Measurements from ENCODE around the gene ABCB8.
"Not testable (repeated sequence)": the region's sequence is repeated elsewhere in the genome, so short reads cannot be mapped to it uniquely, and the experiment has no call there.

ABCB8 gene

DNA sequence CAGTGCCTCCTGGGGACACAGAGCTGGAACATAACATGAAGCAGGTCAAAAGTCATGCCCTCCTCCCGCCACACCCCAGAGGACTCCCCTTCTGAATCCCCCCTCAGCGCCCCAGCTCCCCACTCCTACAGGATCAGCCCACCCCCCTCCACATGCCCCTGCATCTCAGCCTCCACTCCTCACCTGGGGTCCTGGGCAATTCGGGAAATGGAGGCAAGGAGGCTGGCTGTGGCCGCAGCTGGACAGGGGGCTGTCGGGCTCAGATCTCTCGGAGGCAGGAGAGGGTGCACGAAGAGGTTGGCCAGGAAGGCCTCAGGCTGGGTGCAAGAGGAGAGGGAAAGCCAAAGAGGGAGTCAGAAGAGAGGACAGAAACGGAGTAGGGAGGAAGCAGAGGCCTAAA lies 11.7 kb upstream of the ABCB8 start:
- DNase-seq = no peak

DNA sequence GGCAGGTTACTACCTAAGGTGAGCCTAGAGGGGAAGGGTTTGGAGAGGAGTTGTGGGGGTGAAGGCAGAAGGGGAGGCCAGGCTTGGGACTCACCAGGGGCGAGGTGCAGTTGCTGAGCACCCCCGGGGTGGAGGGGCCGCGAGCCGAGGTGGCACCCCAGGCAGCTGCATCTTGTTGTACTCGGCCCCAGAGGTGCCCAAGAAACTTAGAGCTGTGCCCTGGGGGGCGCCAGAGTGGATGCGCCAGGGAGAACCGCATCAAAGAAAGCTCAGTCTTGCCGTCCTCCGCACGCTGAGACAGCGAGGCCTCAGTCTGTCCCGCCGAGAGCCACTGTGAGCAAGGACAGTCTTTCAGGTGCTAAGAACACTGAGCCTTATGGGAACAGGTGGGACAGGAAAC lies 11.3 kb upstream of the ABCB8 start:
- no peak for DNase-seq

DNA sequence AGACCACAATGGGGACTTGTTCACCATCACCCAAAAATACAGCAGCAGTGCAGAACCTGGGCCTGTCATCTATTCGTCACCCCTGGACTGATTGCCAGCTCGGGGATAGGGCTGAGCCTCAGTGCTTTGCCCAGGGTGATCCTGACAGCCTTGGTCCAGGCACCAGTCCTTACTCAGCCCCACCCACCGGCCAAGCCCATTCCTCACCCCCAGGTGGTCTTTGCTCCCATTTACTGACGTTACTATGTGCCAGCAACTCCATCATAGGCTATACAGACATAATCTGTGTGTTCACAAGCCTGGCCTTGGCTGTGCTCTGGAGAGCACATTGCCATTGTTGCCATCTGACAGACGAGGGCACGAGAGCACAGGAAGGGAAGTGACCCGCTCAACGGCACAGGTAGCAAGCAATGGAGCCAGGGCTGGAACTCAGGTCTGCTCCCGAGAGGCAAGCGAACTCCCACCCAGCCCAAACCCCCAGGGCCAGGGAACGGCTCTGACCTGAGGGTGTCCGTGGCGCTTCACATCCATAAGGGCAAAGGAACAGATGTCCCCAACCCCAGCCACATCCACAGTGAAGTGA lies 10.8 kb upstream of the ABCB8 start:
- no peak for DNase-seq

DNA sequence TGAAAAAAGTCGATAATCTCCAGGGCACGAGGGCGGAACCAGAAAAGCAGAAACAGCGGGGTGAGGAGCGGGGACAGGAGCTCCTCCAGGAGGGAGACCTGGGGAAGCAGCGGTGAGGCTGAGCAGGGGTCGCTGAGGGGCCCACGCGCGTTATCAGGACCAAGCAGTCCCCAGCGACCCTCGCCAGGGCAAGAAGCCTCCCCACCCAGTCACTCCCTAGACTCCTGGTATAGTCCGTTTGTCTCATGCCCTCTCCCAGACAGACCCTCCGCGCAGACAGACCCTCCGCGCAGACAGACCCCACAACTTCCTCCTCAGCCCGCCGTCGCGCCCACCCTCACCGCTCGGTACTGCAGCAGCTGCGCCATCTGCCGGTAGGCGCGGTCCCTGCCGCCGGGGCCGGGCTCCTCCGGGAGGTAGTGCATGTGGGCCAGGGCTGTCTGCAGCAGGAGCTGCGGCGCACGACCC lies 10.3 kb upstream of the ABCB8 start:
- DNase-seq = no peak

DNA sequence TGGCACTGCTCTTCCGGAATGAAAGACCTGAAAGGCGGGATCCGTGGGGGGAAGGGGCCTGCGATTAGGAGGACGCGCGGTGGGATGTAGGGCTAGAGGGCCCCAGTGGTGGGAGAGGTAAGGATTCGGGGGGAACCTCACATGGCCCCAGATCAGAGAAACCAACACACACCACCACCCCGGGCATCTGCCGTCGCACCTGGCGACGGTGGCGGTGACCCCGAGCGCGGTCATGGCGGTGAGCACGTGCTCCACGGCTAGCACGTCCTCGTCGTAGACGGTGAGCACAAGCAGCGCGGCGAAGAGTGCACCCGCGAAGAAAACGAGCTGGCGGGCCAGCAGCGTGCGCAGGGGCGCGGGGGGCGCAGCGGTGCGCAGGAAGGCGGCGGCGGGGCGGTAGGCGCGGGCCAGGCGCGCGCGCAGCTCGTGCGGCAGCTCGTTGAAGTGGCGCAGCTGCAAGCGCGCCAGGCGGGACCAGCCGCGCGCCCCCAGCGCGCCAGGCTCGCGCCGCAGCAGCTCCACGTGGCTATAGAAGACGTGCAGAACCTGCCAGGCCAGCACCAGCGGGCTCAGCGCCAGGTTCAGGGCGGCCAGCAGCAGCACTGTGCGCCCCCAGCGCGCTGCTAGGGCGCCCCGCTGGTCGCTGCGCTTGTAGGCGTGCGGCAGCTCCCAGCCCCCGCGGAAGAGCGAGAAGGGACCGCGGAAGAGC lies 9.7 kb upstream of the ABCB8 start:
- no peak for DNase-seq

DNA sequence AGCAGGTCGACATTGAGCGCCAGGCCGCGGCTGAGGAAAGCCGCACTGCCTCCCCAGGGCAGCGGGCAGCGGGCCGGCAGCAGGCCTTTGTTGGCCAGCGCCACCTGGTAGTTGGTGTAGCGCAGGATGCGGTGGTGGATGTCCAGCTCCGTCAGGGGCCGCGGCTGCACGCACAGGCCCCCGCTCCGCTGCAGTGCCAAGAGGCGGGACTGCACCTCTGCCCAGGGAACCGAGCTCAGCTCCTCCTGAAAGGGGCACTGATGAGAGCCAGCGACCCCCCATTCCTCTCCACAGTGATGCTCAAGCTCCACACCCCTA lies 9.2 kb upstream of the ABCB8 start:
- DNase-seq = no peak

DNA sequence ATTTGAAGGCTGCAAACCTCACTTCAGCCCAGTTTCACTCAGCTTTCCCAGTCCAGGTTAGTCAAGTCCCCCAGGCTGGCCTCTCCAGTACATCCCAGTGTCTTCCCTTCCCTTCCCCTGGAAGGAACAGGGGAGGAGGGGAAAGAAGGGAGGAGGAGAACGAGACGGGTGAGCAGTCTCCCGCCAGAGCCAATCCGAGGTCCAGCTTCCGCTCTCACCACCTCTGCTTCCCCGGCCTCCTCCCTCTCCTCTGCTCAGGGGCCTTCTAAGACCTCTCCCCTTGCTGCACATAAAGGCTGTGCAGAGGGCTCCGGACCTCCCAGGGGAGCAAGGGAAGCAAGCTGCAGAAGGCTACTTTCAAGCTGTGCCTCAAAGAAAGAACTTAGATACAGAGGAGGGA lies 8.0 kb upstream of the ABCB8 start:
- DNase-seq = no peak

DNA sequence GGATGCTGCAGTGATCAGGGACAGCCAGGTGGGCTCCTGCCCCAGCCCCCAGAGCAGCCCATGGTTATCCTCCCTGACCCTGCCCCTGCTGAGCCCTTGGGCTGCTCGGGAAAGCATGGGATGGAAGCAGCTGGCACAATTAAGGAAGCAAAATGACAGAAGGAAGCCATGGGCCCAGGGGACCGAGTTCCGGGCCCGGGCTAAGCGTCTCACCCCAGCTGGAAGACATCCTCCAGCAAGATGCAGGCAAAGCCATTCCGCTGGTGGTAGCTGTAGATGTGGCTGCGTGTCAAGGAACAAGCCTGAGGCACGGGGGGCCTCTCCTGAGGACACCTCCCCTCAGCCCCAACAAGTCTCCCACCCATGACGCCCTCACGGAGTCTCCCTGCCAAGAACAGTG lies 5.0 kb upstream of the ABCB8 start:
- no peak for DNase-seq

DNA sequence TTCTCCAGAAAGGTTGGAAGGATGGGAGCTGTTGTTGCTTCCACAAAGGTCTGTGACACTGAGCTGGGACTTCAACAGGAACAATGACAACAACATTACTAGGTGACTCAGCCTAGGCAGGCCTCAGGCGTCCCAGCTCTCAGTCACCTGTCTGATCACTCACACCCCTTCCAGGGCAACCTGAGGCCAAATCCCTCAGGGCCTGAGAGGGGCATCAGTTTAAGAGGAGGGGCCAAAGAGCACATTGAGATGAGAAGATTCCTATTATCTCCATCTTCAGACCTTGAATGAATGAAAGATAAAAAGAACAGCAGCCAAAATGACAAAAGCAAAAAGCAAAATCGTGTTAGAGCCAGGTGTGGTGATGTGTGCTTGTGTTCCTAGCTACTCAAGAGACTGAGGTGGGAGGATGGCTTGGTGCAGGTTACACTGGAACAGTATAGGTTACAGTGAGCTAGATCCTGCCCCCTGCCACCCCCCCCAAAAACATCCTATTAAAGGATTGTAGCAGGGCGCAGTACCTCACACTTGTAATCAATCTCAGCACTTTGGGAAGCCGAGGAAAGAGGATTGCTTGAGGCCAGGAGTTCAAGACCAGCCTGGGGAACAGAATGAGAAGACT lies 3.7 kb upstream of the ABCB8 start, which contains the start of gene ATG9B:
TSS of gene ATG9B (minus strand) at position 60 of the 622 bp plus-strand sequence. CDS start 71 bp downstream, outside the sequence.
- DNase-seq = no peak

DNA sequence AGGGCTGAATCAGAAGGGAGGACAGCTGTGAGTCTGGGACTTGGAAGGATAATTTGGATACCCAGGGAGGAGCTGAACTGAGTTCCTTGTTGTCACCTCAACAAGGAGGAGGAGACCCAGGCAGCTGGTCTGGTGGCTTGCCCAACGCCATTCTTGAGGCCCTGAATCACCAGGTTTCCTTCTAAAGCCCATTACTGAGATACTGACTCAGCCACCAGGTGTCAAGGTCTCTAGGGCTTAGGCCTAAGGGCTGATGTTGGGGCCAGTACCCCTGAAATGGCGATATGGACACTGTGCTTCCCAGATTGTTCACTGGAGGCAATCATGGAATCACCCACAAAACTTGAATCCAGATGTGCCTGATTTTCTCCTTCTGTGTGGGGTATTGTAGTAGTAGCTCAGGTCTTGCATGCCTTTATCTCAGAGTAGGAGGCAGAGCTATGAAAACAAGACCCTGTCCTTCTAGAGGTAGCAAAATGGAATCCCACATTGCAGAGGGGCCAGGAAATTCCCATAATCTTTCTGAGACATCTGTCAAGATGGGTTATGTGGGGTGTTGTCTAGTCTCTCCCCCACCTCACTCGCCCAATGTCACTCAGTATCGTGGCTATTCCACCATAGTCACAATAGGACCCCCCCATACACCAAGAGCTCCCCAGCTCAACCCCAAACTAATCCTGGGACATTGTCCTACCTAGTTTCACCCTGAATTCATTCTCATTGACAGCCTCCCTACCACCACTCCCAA lies 2.2 kb upstream of the ABCB8 start:
- no peak for DNase-seq

DNA sequence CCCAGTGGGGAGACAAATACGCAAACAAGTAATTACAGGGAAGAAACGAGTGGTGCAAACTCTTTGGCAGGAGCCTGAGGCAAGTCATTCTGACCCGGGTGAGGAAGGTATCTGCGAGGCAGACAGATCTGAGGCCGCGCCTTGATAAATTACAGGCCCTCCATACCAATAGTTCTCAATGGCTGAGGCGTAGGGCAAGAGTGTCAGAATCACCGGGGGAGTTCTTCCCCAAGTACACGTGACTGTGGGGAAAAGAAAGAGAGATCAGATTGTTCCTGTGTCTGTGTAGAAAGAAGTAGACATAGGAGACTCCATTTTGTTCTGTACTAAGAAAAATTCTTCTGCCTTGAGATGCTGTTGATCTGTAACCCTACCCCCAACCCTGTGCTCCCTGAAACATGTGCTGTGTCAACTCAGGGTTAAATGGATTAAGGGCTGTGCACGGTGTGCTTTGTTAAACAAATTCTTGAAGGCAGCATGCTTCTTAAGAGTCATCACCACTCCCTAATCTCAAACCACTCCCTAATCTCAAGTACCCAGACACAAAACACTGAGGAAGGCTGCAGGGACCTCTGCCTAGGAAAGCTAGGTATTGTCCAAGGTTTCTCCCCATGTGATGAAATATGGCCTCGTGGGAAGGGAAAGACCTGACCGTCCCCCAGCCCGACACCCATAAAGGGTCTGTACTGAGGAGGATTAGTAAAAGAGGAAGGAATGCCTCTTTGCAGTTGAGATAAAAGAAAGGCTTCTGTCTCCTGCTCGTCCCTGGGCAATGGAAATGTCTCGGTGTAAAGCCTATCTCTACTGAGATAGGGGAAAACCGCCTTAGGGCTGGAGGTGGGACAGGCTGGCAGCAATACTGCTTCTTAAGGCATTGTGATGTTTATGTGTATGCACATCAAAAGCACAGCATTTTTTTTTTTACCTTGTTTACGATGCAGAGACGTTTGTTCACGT lies 1.2 kb upstream of the ABCB8 start:
- DNase-seq = peak in 1 of 2 experiments; percentile 28

DNA sequence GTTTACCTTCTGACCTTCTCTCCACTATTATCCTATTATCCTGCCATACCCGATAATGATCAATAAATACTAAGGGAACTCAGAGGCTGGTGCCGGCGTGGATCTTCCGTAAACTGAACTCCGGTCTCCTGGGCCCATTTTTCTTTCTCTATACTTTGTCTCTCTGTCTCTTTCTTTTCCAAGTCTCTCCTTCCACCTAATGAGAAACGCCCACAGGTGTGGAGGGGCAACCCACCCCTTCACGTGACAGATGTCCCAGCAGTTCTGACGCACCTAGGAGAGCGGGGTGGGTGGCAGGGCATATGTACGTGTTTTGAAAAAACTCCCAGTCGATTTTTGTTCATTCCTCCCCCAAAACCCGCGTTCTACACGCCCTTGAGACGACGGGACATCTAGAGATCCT lies 521 bp upstream of the ABCB8 start:
- not testable (repeated sequence) for DNase-seq

DNA sequence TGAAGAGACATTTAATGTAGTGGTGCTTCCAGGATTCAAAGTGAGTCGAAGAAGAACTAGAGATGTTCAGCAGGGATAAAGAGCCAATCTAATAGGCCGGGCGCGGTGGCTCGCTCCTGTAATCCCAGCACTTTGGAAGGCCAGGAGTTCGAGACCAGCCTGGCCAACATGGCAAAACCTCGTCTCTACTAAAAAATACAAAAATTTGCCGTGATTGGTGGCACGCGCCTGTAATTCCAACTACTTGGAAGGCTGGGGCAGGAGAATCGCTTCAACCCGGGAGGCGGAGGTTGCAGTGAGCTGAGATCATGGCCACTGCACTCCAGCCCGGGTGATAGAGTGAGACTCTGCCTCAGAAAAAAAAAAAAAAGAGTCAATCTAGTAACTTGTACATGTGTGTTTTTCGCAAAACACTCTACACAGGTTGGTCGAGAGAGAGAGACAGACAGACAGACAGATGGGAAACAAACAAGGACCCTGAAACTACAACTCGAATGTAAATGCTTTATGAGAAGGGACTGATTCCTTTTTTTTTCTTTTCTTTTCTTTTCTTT lies 775 bp downstream of the ABCB8 start:
- no peak for DNase-seq

DNA sequence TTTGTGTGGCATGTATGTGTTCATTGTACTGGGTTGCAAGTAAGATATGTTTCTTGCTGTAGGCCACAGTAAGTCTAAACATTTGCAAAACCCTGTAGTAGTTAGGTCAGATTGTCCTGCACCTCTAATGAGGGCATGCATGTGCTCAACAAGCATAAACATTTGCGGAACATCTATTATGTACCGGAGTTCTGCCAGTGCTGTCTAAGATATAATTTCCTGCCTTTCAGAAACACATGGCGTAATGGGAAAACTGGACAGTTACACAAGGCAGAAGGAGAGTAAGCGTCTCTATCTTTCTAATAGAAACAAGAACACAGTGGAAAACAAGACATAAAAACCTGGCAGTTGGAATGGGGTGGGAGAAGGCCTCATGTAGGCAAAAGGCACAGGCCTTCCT lies 2.8 kb downstream of the ABCB8 start:
- no peak for DNase-seq

DNA sequence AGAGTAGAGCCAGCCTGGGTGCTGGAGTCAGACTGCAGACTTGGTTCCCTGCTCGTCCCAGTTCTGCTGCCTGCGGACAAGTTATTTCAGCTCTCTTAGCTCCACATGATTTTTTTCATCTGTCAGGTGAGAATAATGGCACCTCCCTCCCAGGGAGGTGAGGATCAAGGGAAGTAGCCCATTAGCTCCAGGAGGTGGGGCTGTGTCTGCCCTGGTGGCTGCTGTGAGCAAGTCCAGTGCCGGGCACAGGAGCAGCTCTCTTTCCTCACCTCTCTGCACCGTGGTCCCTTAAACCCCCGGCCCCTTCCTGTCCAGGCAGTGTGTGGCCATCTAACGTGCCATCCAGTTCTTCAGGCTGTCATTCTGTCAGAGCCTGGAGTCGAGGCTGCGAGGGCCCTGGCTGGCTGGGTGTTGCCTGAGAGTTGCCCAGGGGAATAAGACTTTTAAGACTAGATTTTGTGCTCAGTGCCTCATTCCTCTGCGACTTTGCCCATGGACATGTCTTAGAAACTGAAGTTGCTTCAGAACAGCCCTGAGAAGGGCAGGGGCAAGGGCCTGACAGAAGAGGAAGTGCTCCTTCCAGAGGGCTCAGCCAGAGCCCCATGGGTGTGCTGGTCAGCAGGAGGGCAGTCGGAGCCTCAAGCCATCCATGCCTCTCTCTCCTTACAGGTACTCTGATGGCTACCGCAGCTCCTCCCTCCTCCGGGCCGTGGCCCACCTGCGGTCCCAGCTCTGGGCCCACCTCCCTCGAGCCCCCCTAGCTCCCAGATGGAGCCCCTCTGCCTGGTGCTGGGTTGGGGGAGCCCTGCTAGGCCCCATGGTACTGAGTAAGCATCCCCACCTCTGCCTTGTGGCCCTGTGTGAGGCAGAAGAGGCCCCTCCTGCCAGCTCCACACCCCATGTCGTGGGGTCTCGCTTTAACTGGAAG lies 5.0 kb downstream of the ABCB8 start:
- no peak for DNase-seq

DNA sequence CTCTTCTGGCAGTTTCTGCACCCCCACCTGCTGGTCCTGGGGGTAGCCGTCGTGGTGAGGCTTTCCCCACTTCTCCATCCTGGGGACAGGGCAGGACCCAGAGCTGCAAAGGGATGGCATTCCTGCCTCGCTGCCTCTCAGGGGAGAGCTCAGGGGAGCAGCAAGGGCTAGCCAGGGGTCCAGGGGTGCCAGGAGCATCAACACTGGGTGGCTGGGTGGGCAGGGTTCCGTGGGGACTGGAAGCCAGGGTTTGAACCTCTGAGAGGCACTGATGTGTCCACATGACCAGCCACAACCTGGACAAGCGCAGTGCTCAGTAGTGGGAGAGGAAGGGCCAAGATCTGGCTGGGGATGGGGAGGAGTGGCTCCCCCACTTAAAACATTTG lies 5.6 kb downstream of the ABCB8 start:
- DNase-seq = no peak

DNA sequence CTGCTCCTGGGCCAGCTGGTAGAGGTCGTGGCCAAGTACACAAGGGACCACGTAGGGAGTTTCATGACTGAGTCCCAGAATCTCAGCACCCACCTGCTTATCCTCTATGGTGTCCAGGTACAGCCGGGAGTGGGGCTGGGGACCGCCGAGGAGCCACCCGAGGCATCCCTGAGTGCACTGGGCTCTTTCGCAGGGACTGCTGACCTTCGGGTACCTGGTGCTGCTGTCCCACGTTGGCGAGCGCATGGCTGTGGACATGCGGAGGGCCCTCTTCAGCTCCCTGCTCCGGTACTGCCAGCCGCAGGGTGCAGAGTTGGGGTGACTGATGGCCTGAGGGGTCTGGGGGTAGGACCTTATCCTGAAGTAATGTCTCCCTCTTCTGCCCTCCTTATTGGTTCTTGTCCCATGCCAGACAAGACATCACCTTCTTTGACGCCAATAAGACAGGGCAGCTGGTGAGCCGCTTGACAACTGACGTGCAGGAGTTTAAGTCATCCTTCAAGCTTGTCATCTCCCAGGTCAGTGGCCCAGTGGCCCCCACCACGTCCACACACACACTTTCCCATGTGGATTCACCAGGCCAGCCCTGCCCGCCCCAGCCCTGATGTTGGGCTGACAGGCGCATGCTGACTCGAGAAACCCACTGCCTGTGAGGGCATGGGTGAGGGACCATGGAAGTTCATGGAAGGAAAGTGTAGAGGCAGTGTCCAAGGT lies 6.2 kb downstream of the ABCB8 start:
- no peak for DNase-seq

DNA sequence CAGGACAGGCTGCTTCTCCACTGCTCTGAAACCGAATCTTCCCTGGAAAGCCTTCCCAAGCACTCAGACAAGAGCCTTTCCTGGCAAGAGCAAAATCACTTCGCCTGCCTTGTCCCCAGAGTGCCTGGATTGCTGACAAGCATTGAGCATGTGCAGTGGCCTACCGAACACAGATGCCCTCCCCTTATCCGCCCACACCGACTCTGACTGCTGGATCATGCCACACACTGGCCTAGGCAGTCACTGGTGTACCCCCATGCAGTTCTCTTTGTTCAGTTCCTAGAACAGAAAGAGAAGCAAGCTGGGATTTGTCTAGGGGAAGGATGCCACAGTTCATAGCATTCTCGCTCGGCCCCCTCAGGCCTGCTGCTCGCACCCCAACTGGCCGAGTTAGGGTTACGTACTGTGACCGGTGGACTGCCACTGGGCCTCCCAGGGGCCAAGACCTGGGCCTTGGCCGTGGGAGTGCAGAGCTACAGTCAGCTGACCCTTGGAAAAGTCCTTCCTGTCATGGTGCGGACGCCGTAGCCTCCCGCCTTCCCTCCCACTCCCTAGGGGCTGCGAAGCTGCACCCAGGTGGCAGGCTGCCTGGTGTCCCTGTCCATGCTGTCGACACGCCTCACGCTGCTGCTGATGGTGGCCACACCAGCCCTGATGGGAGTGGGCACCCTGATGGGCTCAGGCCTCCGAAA lies 6.9 kb downstream of the ABCB8 start:
- DNase-seq = no peak

DNA sequence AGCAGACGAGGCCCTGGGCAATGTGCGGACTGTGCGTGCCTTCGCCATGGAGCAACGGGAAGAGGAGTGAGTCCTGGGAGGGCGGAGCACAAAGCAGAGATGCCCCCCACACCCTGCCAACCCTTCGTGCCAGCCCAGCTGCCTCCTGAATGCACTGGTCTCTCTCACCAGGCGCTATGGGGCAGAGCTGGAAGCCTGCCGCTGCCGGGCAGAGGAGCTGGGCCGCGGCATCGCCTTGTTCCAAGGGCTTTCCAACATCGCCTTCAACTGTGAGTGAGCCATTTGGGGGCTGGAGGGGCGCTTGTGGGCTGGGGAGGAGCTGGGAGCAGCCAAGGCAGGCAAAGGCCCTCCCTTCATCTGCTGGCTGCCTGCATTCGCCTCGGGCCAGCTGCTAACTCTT lies 7.7 kb downstream of the ABCB8 start:
- DNase-seq = no peak

All from NCI-H187 (cell line).